ENCODE data around the gene ZBTB32.

The ZBTB32 gene

GRCh38 chr19:35755550-35756376 lies 51.4 kb downstream of the ZBTB32 start:
- DNase-seq, result no peak

- no peak for DNase-seq
Measured at GRCh38 chr19:35756377-35757230, 52.2 kb downstream of the ZBTB32 start, which contains the start of gene HSPB6. HSPB6 (minus strand) TSS chr19:35757029; CDS start chr19:35757008, 21 bp downstream.

DNA sequence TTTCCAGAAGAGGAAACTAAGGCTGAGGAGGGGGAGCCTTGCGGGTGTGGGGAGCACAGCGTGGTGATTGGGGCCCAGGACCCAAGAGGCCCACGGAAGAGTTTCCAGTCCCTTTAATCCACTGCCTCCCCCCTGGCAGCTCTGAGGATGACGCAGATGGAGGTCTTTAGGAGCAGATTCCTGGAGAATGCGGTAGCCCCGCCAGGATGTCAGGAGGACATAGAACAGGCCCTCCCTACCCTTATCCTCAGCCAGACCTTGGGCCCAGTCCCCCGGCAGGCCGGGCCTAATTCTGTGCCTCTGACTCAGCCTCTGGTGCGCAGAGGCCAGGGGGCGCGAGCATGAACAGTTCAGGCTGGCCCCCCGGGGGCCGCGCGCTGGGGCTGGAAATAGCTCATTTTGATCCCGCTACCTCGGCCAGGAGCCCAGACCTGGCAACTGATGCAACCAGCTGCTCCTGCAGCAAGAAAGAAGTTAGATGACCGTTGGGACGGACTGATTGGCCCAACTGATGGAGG lies 52.9 kb downstream of the ZBTB32 start:
- DNase-seq, result no peak

- peak; percentile 99 for DNase-seq
Measured at GRCh38 chr19:35757749-35758608, 53.6 kb downstream of the ZBTB32 start, which contains the start of gene PROSER3. PROSER3 (plus strand) TSS chr19:35758176; CDS start chr19:35758216, 40 bp downstream.

DNA sequence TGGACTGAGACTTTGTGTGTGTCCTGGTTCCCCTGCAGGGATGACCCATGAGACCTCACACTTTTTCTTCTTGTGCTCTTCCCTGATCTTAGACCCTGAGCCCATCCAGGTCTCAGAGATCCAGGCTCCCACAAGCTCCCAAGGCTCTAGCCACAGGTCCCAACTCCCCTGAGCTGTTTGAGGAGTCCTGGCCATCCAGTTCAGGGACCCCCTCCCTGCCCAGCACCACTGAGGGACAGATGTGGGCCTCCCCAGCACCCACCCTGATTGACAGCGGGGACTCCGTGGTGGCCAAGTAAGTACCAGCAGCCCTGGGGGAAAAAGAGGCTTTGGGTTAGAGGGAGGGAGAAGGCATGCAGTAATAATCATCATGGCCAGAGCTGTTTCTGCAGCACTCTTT lies 55.3 kb downstream of the ZBTB32 start:
- DNase-seq, result no peak

GRCh38 chr19:35760711-35761349 lies 56.5 kb downstream of the ZBTB32 start:
- DNase-seq, result no peak

GRCh38 chr19:35764432-35765315 lies 60.3 kb downstream of the ZBTB32 start:
- no peak for DNase-seq
